Fibroblast of mammary gland (primary cell): ENCODE results near the gene ADGRG1.
A peak's percentile ranks its signal among the peaks of the same experiment; 100 is the strongest.

Experiments
- DNase-seq: peaks from one replicate; pipeline ENCODE4 v3.0.0-alpha.2; 2010; ENCODE audit warnings: low read depth
- H3K4me3 ChIP-seq: 2 replicates; pipeline ENCODE4 v1.5.1; 2011; ENCODE audit warnings: low read depth, mild to moderate bottlenecking, low read length, moderate library complexity; ENCODE audit not compliant: control insufficient read depth
- CTCF ChIP-seq: conservative IDR thresholded peaks from 2 replicates; pipeline ENCODE4 v1.5.1; 2011; ENCODE audit warnings: low read depth, low read length, inconsistent platforms; ENCODE audit not compliant: control insufficient read depth, insufficient read depth

Gene ADGRG1

GRCh38 chr16:57646388-57647039 is 18.1 kb downstream of the ADGRG1 start:
- no peak overlapping the region for H3K4me3 ChIP-seq
- no peak for TF ChIP-seq CTCF
- DNase-seq = no peak

GRCh38 chr16:57647136-57647875 is 18.9 kb downstream of the ADGRG1 start:
- no peak for TF ChIP-seq CTCF
- no peak overlapping the region for H3K4me3 ChIP-seq
- no peak for DNase-seq

GRCh38 chr16:57648125-57648524 is 19.7 kb downstream of the ADGRG1 start:
- TF ChIP-seq CTCF = no peak
- no peak for DNase-seq
- H3K4me3 ChIP-seq = no peak overlapping the region

- no peak overlapping the region for H3K4me3 ChIP-seq
- TF ChIP-seq CTCF = peak; percentile 100
- peak; percentile 73 for DNase-seq
These were observed 20.4 kb downstream of the ADGRG1 start for GRCh38 chr16:57648581-57649442.

GRCh38 chr16:57649443-57649751 is 21.0 kb downstream of the ADGRG1 start:
- no peak for DNase-seq
- TF ChIP-seq CTCF = no peak

GRCh38 chr16:57649846-57650245 is 21.4 kb downstream of the ADGRG1 start:
- no peak for TF ChIP-seq CTCF

More at GRCh38 chr16:57649443-57649751, 21.0 kb downstream of the ADGRG1 start:
- H3K4me3 ChIP-seq = no peak overlapping the region

More at GRCh38 chr16:57649846-57650245, 21.4 kb downstream of the ADGRG1 start:
- H3K4me3 ChIP-seq = no peak overlapping the region
- no peak for DNase-seq
